Measurements from ENCODE around the gene PCSK6.

The PCSK6 gene

GRCh38 chr15:101500865-101501551 lies 11.5 kb upstream of the PCSK6 start:
- no peak for DNase-seq
- intact Hi-C loops (cut with DNase I; ENCODE audit: low total_unique reads): no loop called here
- H3K4me3 ChIP-seq: no peak overlapping the region
- no peaks in the 10 kb centered on the region for H3K36me3 ChIP-seq
- no peak for TF ChIP-seq CTCF (IDR thresholded peaks at IDR 0.05)
- H3K4me1 ChIP-seq: peaks cover 0 to 23% (median 9%) of the 10 kb centered on the region in 4 donors
- no peaks in the 10 kb centered on the region for H3K9me3 ChIP-seq
- peaks cover 0 to 37% of the 10 kb centered on the region in 2 donors for H3K27me3 ChIP-seq
- H3K27ac ChIP-seq: no peak overlapping the region

- DNase-seq: no peak
- TF ChIP-seq CTCF (IDR thresholded peaks at IDR 0.05): no peak
- intact Hi-C loops (cut with DNase I; ENCODE audit: low total_unique reads): no loop called here
- no peak overlapping the region for H3K4me3 ChIP-seq
- H3K9me3 ChIP-seq: no peaks in the 10 kb centered on the region
- H3K36me3 ChIP-seq: no peaks in the 10 kb centered on the region
- peaks cover 0 to 39% of the 10 kb centered on the region in 2 donors for H3K27me3 ChIP-seq
- H3K27ac ChIP-seq: no peak overlapping the region
- peaks cover 0 to 23% (median 9%) of the 10 kb centered on the region in 4 donors for H3K4me1 ChIP-seq
Measured at GRCh38 chr15:101499863-101500713, 10.6 kb upstream of the PCSK6 start.

DNA sequence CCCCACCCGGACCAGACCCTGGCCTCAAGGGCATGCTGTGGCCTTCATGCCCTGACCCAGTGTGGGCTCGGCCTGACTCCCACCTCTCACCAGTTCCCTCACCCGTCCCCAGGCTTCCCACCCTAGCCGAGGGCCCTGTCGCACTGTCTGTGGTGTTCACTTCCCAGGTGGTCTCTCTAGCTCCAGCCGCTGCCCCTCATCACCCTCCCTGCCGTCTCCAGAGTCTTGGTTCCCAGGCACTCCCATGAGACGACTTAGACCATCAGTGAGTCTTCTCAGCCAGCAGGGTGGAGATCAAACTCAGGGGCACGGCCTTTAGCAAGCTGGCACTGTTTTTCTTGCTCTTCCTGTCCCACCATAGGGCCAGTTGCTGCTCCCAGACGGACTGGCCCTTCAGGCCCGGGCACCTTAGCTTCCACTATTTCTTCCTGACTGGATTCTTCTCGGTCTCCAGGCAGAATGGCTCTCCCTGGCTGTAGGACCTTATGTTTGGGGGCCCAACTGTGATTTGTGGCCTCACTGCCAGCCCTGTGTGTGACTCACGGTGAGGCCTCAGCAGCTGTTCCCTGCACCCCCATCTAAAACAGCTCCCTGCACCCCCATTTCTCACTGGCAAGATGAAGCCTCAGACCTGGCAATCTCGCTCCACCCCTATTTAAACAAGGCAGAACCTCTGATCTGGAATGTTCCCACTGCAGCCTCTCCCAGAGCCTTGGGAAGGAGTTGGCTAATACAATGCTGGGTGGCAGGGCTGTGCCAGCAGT lies 9.4 kb upstream of the PCSK6 start:
- no peak for DNase-seq
- no peak overlapping the region for H3K27ac ChIP-seq

DNA sequence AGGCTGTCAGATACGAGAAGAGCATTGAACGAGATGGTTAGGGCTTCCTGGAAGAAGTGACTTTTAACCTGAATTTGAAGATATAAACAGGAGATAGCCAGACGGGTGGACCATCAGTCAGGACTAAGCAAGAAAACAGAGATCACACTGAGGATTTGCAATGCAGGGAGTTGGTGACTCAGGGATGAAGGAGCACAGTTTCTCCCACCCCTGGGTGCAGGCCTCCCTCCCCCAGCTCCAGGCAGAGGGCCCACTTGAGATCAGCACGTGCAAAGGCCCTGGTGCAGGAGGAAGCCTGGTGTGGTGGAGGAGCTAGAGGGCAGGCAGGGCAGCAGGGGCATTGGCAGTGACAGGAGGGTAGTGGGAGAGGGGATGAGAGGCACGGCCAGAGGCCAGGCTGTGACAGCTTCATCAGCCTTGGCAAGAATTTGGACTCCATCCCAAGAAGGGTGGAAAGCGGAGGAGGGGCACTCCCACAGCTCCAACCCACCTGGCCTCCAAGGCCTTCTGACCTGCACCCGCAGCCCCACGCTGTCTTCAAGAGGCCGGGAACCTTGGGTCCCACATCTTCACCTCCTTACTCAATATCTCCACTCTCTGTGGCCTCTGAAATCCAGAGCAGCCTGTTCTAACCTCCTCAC lies 8.7 kb upstream of the PCSK6 start:
- H3K4me3 ChIP-seq: no peak overlapping the region
- no peak for TF ChIP-seq CTCF (IDR thresholded peaks at IDR 0.05)
- H3K9me3 ChIP-seq: no peaks in the 10 kb centered on the region
- H3K27me3 ChIP-seq: peaks cover 0 to 46% of the 10 kb centered on the region in 2 donors
- H3K4me1 ChIP-seq: peaks cover 0 to 23% (median 9%) of the 10 kb centered on the region in 4 donors
- intact Hi-C loops (cut with DNase I; ENCODE audit: low total_unique reads): no loop called here
- H3K36me3 ChIP-seq: no peaks in the 10 kb centered on the region
- no peak for DNase-seq
- no peak overlapping the region for H3K27ac ChIP-seq

More for the DNA sequence above, 9.4 kb upstream of the PCSK6 start:
- peaks cover 0 to 23% (median 9%) of the 10 kb centered on the region in 4 donors for H3K4me1 ChIP-seq
- no peak for TF ChIP-seq CTCF (IDR thresholded peaks at IDR 0.05)
- H3K36me3 ChIP-seq: no peaks in the 10 kb centered on the region
- H3K9me3 ChIP-seq: no peaks in the 10 kb centered on the region
- intact Hi-C loops (cut with DNase I; ENCODE audit: low total_unique reads): no loop called here
- H3K27me3 ChIP-seq: peaks cover 0 to 46% of the 10 kb centered on the region in 2 donors
- no peak overlapping the region for H3K4me3 ChIP-seq

DNA sequence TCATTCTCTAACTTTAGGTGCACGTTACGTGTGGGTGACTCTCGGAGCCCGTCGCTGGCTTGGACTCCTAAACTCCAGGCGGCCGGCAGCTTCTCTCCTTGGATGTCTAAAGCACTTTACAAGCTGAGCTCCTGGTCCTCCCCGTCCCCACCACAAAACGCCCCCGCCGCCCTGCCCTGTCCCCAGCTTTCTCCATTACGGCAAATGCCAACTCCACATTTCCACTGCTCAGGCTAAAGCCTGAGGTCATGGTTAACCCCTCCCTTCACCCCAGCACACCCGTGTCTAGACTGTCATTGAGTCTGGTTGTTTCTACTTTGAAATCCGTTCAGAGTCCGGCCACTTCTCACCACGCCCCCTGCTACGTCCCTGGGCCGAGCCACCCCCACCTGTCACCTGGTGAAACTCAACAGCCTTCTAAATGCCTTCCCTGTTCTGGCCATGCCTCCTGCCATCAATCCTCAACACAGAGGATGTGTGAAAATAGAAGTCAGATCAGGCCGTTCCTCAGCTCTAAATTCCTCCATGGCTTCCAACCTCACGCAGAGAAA lies 8.1 kb upstream of the PCSK6 start:
- Histone ChIP-seq H3K27ac (no peak overlapping the region), H3K9me3 (no peaks in the 10 kb centered on the region), H3K36me3 (no peaks in the 10 kb centered on the region), H3K4me3 (no peak overlapping the region), H3K4me1 (peaks cover 0 to 23% (median 9%) of the 10 kb centered on the region in 4 donors), H3K27me3 (peaks cover 0 to 40% of the 10 kb centered on the region in 2 donors)
- intact Hi-C loops (cut with DNase I; ENCODE audit: low total_unique reads): no loop called here
- DNase-seq: no peak
- no peak for TF ChIP-seq CTCF (IDR thresholded peaks at IDR 0.05)
